Measurements from ENCODE around the gene PTPRN. TPM values are rescaled to one million over a fixed set of nuclear protein-coding genes. Genes with fewer than 3 reads are reported as not detected.

The PTPRN gene
- 0.75 and 1.0 TPM in 2 replicates for total RNA-seq

GRCh38 chr2:219309278-219309677 is at the start of gene PTPRN:
Gene PTPRN (minus strand): TSS chr2:219309401. CDS start chr2:219309332, 69 bp downstream.
- TF ChIP-seq, protein P1, sequence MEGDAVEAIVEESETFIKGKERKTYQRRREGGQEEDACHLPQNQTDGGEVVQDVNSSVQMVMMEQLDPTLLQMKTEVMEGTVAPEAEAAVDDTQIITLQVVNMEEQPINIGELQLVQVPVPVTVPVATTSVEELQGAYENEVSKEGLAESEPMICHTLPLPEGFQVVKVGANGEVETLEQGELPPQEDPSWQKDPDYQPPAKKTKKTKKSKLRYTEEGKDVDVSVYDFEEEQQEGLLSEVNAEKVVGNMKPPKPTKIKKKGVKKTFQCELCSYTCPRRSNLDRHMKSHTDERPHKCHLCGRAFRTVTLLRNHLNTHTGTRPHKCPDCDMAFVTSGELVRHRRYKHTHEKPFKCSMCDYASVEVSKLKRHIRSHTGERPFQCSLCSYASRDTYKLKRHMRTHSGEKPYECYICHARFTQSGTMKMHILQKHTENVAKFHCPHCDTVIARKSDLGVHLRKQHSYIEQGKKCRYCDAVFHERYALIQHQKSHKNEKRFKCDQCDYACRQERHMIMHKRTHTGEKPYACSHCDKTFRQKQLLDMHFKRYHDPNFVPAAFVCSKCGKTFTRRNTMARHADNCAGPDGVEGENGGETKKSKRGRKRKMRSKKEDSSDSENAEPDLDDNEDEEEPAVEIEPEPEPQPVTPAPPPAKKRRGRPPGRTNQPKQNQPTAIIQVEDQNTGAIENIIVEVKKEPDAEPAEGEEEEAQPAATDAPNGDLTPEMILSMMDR (conservative IDR thresholded peaks at IDR 0.05; ENCODE audit: low read depth, low read length), result no peak
- DNase-seq (ENCODE audit: low read depth), result no peak
- H3K4me3 ChIP-seq (ENCODE audit: low read depth, low read length), result peak within 1 kb of the TSS; percentile 33

- TF ChIP-seq, protein P1 (conservative IDR thresholded peaks at IDR 0.05; ENCODE audit: low read depth, low read length), result no peak
- DNase-seq (ENCODE audit: low read depth), result no peak
- no peak overlapping the region for H3K4me3 ChIP-seq (ENCODE audit: low read depth, low read length)
Observed at GRCh38 chr2:219358170-219359075, 49.2 kb upstream of the PTPRN start.

DNA sequence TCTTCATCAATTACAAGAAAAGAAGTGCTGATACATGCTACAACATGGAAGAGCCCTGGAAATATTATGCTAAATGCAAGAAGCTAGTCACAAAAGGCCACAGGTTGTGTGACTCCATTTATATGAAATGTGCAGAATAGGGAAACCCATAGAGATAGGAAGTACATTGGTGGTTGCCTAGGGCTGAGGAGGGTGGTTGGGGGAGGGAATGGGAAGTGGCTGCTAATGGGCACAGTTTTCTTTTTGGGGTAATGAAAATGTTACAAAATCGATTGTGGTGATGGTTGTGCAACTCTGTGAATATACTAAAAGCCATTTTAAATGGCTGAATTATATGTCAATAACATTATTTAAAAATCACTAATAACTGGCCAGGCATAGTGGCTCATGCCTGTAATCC is 47.6 kb upstream of the PTPRN start:
- H3K4me3 ChIP-seq (ENCODE audit: low read depth, low read length), result no peak overlapping the region

GRCh38 chr2:219354582-219354981 is 45.4 kb upstream of the PTPRN start:
- TF ChIP-seq, protein P1 (conservative IDR thresholded peaks at IDR 0.05; ENCODE audit: low read depth, low read length), result no peak
- no peak overlapping the region for H3K4me3 ChIP-seq (ENCODE audit: low read depth, low read length)
- DNase-seq (ENCODE audit: low read depth), result no peak

More for the DNA sequence above, 47.6 kb upstream of the PTPRN start:
- DNase-seq (ENCODE audit: low read depth), result no peak
- TF ChIP-seq, protein P1 (conservative IDR thresholded peaks at IDR 0.05; ENCODE audit: low read depth, low read length), result no peak

DNA sequence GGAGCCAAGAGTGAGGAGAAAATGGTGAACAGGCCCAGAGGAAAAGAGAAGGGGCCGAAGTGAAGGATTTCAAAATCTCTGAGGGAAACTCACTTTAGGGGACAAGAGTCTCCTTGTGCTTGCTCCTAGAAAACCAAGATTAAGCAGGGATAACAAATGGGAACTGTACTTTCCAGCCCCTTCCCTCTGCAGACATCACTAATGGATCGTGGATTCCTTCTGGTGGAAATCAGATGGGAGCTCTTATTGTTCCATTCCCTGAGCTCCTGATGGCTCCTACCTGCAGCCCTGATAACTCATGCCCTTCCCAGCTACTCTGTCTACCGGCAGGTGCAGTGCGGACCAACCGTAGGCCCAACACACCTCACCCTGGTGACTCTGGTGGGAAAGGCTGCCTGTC is 43.9 kb upstream of the PTPRN start:
- TF ChIP-seq, protein P1 (conservative IDR thresholded peaks at IDR 0.05; ENCODE audit: low read depth, low read length), result no peak
- DNase-seq (ENCODE audit: low read depth), result no peak
- H3K4me3 ChIP-seq (ENCODE audit: low read depth, low read length), result no peak overlapping the region

- DNase-seq (ENCODE audit: low read depth), result no peak
- TF ChIP-seq, protein P1 (conservative IDR thresholded peaks at IDR 0.05; ENCODE audit: low read depth, low read length), result peak; percentile 80
- H3K4me3 ChIP-seq (ENCODE audit: low read depth, low read length), result no peak overlapping the region
Observed at GRCh38 chr2:219352448-219353023, 43.3 kb upstream of the PTPRN start.
